A673 (cell line): ENCODE measurements around the gene CDKN1A. TPM values are rescaled to one million over a fixed set of nuclear protein-coding genes. Genes with fewer than 3 reads are reported as not detected.

Experiments
- BruUV-seq: library from RNA; stranded (reverse); fragments of 400-500 nt; replicated peaks from 2 replicates; lab custom pipeline; 2021; lab: Mats Ljungman, UMichigan
- CTCF ChIA-PET: fragments of 300-600 bp; sonication (Branson Sonifier 250); formaldehyde crosslinking; loops from one replicate; lab custom pipeline; 2022; ENCODE audit warnings: antibody characterized with exemption; lab: Charles Lee
- POLR2A ChIA-PET: fragments of 300-600 bp; sonication (Branson Sonifier 250); formaldehyde crosslinking; loops from one replicate; lab custom pipeline; 2022; ENCODE audit warnings: antibody characterized with exemption; ENCODE audit not compliant: low non-redundant PET; lab: Charles Lee
- DNase-seq: peaks from one replicate; pipeline ENCODE4 v3.0.0-alpha.2; 2015; ENCODE audit warnings: low spot score
- H3K27ac ChIP-seq: fragments of 200-600 bp; sonication (generic); 2 replicates; pipeline ENCODE4 v1.5.1; 2016; ENCODE audit warnings: mixed run types, low read depth, mild to moderate bottlenecking, mixed read lengths, antibody characterized with exemption, low read length; ENCODE audit not compliant: poor library complexity, severe bottlenecking
- H3K27me3 ChIP-seq: fragments of 200-600 bp; sonication (generic); replicated peaks from 2 replicates; pipeline ENCODE4 v1.6.1; 2017; ENCODE audit warnings: mixed run types, low read depth, mild to moderate bottlenecking, mixed read lengths, antibody characterized with exemption, low read length; ENCODE audit not compliant: insufficient read depth, poor library complexity
- H3K36me3 ChIP-seq: fragments of 200-600 bp; sonication (generic); 2 replicates; pipeline ENCODE4 v1.6.1; 2016; ENCODE audit warnings: mixed run types, mild to moderate bottlenecking, mixed read lengths, antibody characterized with exemption, low read length; ENCODE audit not compliant: insufficient read depth, poor library complexity, severe bottlenecking
- H3K4me1 ChIP-seq: fragments of 200-600 bp; sonication (generic); 2 replicates; pipeline ENCODE4 v1.6.1; 2017; ENCODE audit warnings: mixed run types, mild to moderate bottlenecking, mixed read lengths, antibody characterized with exemption, low read length; ENCODE audit not compliant: insufficient read depth, poor library complexity, severe bottlenecking
- H3K4me3 ChIP-seq: fragments of 200-600 bp; sonication (generic); 2 replicates; pipeline ENCODE4 v1.5.1; 2016; ENCODE audit warnings: low read depth, mixed run types, mild to moderate bottlenecking, mixed read lengths, low read length; ENCODE audit not compliant: poor library complexity, severe bottlenecking
- H3K9me3 ChIP-seq: fragments of 200-600 bp; sonication (generic); 2 replicates; pipeline ENCODE4 v1.6.1; 2016; ENCODE audit warnings: mixed run types, low read depth, mild to moderate bottlenecking, mixed read lengths, antibody characterized with exemption, low read length; ENCODE audit not compliant: poor library complexity, severe bottlenecking
- EZH2 ChIP-seq: fragments of 200-600 bp; sonication (generic); IDR thresholded peaks from 2 replicates; pipeline ENCODE4 v1.6.1; 2017; ENCODE audit warnings: borderline replicate concordance, low read depth, mild to moderate bottlenecking, mixed read lengths, antibody characterized with exemption, low read length; ENCODE audit not compliant: poor library complexity, severe bottlenecking
- intact Hi-C: fragments of 100-400 bp; cut with micrococcal nuclease; formaldehyde crosslinking; loops from one replicate; pipeline ENCODE4 v1.10.0; 2022; ENCODE audit not compliant: unreplicated experiment
- total RNA-seq: library from RNA; stranded (reverse); gene quantifications from 2 replicates; pipeline ENCODE4 v1.2.3, GENCODE V29; 2021
- TF ChIP-seq, protein P1 (sequence below): fragments of 300-800, 200-600 bp; sonication (generic); conservative IDR thresholded peaks from 2 replicates; pipeline ENCODE4 v1.5.1; 2017; ENCODE audit warnings: low read depth, mild to moderate bottlenecking, antibody characterized with exemption, low read length, moderate library complexity, mixed read lengths

The CDKN1A gene
- total RNA-seq, 1 experiment from 2014 or later, result 33.6 TPM

- H3K27ac ChIP-seq, result no peak overlapping the region
- H3K4me3 ChIP-seq, result no peak overlapping the region
- no peaks in the 10 kb centered on the region for H3K9me3 ChIP-seq
- DNase-seq, result no peak
- no peaks in the 10 kb centered on the region for H3K4me1 ChIP-seq
- POLR2A ChIA-PET, result no interaction called here
- no TSS peak for BruUV-seq
- CTCF ChIA-PET, result no interaction called here
- TF ChIP-seq, protein P1, sequence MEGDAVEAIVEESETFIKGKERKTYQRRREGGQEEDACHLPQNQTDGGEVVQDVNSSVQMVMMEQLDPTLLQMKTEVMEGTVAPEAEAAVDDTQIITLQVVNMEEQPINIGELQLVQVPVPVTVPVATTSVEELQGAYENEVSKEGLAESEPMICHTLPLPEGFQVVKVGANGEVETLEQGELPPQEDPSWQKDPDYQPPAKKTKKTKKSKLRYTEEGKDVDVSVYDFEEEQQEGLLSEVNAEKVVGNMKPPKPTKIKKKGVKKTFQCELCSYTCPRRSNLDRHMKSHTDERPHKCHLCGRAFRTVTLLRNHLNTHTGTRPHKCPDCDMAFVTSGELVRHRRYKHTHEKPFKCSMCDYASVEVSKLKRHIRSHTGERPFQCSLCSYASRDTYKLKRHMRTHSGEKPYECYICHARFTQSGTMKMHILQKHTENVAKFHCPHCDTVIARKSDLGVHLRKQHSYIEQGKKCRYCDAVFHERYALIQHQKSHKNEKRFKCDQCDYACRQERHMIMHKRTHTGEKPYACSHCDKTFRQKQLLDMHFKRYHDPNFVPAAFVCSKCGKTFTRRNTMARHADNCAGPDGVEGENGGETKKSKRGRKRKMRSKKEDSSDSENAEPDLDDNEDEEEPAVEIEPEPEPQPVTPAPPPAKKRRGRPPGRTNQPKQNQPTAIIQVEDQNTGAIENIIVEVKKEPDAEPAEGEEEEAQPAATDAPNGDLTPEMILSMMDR, result no peak
- no peak for TF ChIP-seq EZH2
- no peaks in the 10 kb centered on the region for H3K36me3 ChIP-seq
- no peaks in the 10 kb centered on the region for H3K27me3 ChIP-seq
- intact Hi-C loops, result no loop called here
These were observed 20.8 kb downstream of the CDKN1A start for GRCh38 chr6:36699348-36699747.

GRCh38 chr6:36700071-36700812 lies 21.7 kb downstream of the CDKN1A start:
- TF ChIP-seq, protein P1, result no peak
- TF ChIP-seq EZH2, result no peak
- DNase-seq, result no peak
- Histone ChIP-seq H3K36me3 (no peaks in the 10 kb centered on the region), H3K9me3 (no peaks in the 10 kb centered on the region), H3K4me3 (no peak overlapping the region), H3K4me1 (no peaks in the 10 kb centered on the region), H3K27me3 (no peaks in the 10 kb centered on the region), H3K27ac (no peak overlapping the region)
- no TSS peak for BruUV-seq
- CTCF ChIA-PET, result no interaction called here
- POLR2A ChIA-PET, result no interaction called here
- intact Hi-C loops, result no loop called here

GRCh38 chr6:36700831-36701230 lies 22.3 kb downstream of the CDKN1A start:
- ChIA-PET CTCF (no interaction called here), POLR2A (no interaction called here)
- TF ChIP-seq, protein P1, result no peak
- TF ChIP-seq EZH2, result no peak
- no peak overlapping the region for H3K4me3 ChIP-seq
- BruUV-seq, result no TSS peak
- no peaks in the 10 kb centered on the region for H3K4me1 ChIP-seq
- no peaks in the 10 kb centered on the region for H3K9me3 ChIP-seq
- H3K36me3 ChIP-seq, result no peaks in the 10 kb centered on the region
- H3K27ac ChIP-seq, result no peak overlapping the region
- no peaks in the 10 kb centered on the region for H3K27me3 ChIP-seq
- intact Hi-C loops, result no loop called here
- DNase-seq, result no peak
